Cardiac muscle cell (in vitro differentiated cells and primary cell): Measurements from ENCODE around the gene KLF4. TPM values are rescaled to one million over a fixed set of nuclear protein-coding genes. Genes with fewer than 3 reads are reported as not detected.

ENCODE experiments used
- DNase-seq, 2 donors: peaks; one replicate each; pipeline versions ENCODE4 v3.0.0 to v3.0.0-alpha.2; 2010 to 2017; ENCODE audit warnings: low read depth in 1 of 2, low spot score in 1 of 2
- H3K27ac ChIP-seq: fragments of 200-600 bp; sonication (generic); 2 replicates; pipeline ENCODE4 v1.5.1; 2016
- H3K27me3 ChIP-seq: fragments of 200-600 bp; sonication (generic); 2 replicates; pipeline ENCODE4 v1.6.0; 2016; ENCODE audit warnings: control low read depth
- H3K36me3 ChIP-seq: fragments of 200-600 bp; sonication (generic); 2 replicates; pipeline ENCODE4 v1.5.1; 2016; ENCODE audit warnings: control low read depth
- H3K4me1 ChIP-seq: fragments of 200-600 bp; sonication (generic); 2 replicates; pipeline ENCODE4 v1.8.1; 2017; ENCODE audit warnings: low read depth, mild to moderate bottlenecking, mixed run types
- H3K4me3 ChIP-seq: fragments of 200-600 bp; sonication (generic); 2 replicates; pipeline ENCODE4 v1.5.1; 2016; ENCODE audit warnings: mild to moderate bottlenecking
- H3K9me3 ChIP-seq: fragments of 200-600 bp; sonication (generic); 2 replicates; pipeline ENCODE4 v1.5.1; 2017; ENCODE audit warnings: low read depth, mild to moderate bottlenecking, control low read depth
- CTCF ChIP-seq: IDR thresholded peaks from 2 replicates; pipeline ENCODE4 v1.5.1; 2012; ENCODE audit warnings: low read depth, mild to moderate bottlenecking, low read length
- polyA plus RNA-seq: library from polyadenylated mRNA; unstranded; fragments of >200 nt; fragmentation: Nextera tagmentation; extraction: Ambion mirVana; gene quantifications from 2 replicates; pipeline ENCODE4 v1.2.1, GENCODE V29; 2016
- total RNA-seq: library from RNA; depleted of rRNA; stranded (reverse); fragments of >200 nt; gene quantifications from 2 replicates; pipeline ENCODE4 v1.2.3, GENCODE V29; 2016

Gene KLF4
- total and polyA plus RNA-seq, 2 experiments from 2014 or later: 1.4 TPM; not detected in 1

- DNase-seq: no peak
- Histone ChIP-seq H3K27ac (no peak overlapping the region), H3K9me3 (no peaks in the 10 kb centered on the region), H3K36me3 (no peaks in the 10 kb centered on the region), H3K4me3 (no peak overlapping the region), H3K27me3 (peaks cover 62% of the 10 kb centered on the region), H3K4me1 (no peaks in the 10 kb centered on the region)
- TF ChIP-seq CTCF: no peak
Observed at GRCh38 chr9:107485458-107486043, 4.0 kb downstream of the KLF4 start.

- H3K9me3 ChIP-seq: no peaks in the 10 kb centered on the region
- peaks cover 52% of the 10 kb centered on the region for H3K27me3 ChIP-seq
- no peaks in the 10 kb centered on the region for H3K4me1 ChIP-seq
- H3K27ac ChIP-seq: no peak overlapping the region
- no peak overlapping the region for H3K4me3 ChIP-seq
- DNase-seq: peak; percentile 66 to 90
- TF ChIP-seq CTCF: peak; percentile 64
- H3K36me3 ChIP-seq: no peaks in the 10 kb centered on the region
Observed at GRCh38 chr9:107484117-107484723, 5.3 kb downstream of the KLF4 start.

- no peaks in the 10 kb centered on the region for H3K36me3 ChIP-seq
- no peak overlapping the region for H3K4me3 ChIP-seq
- H3K27me3 ChIP-seq: peaks cover 46% of the 10 kb centered on the region
- H3K4me1 ChIP-seq: no peaks in the 10 kb centered on the region
- TF ChIP-seq CTCF: no peak
- H3K9me3 ChIP-seq: no peaks in the 10 kb centered on the region
- no peak overlapping the region for H3K27ac ChIP-seq
- no peak for DNase-seq
Observed at GRCh38 chr9:107483666-107484065, 5.9 kb downstream of the KLF4 start.

- Histone ChIP-seq H3K27me3 (peaks cover 20% of the 10 kb centered on the region), H3K27ac (no peak overlapping the region), H3K36me3 (no peaks in the 10 kb centered on the region), H3K4me1 (no peaks in the 10 kb centered on the region), H3K4me3 (no peak overlapping the region), H3K9me3 (no peaks in the 10 kb centered on the region)
- DNase-seq: no peak
- TF ChIP-seq CTCF: peak; percentile 23
Observed at GRCh38 chr9:107481035-107481434, 8.5 kb downstream of the KLF4 start.

- peaks cover 14% of the 10 kb centered on the region for H3K27me3 ChIP-seq
- no peaks in the 10 kb centered on the region for H3K9me3 ChIP-seq
- H3K4me3 ChIP-seq: no peak overlapping the region
- DNase-seq: peak in 1 of 2 donors; percentile 89
- no peak for TF ChIP-seq CTCF
- H3K36me3 ChIP-seq: no peaks in the 10 kb centered on the region
- H3K4me1 ChIP-seq: no peaks in the 10 kb centered on the region
- H3K27ac ChIP-seq: no peak overlapping the region
Observed at GRCh38 chr9:107480386-107480789, 9.2 kb downstream of the KLF4 start.
